ENCODE measurements around the gene CELF4.

The CELF4 gene

DNA sequence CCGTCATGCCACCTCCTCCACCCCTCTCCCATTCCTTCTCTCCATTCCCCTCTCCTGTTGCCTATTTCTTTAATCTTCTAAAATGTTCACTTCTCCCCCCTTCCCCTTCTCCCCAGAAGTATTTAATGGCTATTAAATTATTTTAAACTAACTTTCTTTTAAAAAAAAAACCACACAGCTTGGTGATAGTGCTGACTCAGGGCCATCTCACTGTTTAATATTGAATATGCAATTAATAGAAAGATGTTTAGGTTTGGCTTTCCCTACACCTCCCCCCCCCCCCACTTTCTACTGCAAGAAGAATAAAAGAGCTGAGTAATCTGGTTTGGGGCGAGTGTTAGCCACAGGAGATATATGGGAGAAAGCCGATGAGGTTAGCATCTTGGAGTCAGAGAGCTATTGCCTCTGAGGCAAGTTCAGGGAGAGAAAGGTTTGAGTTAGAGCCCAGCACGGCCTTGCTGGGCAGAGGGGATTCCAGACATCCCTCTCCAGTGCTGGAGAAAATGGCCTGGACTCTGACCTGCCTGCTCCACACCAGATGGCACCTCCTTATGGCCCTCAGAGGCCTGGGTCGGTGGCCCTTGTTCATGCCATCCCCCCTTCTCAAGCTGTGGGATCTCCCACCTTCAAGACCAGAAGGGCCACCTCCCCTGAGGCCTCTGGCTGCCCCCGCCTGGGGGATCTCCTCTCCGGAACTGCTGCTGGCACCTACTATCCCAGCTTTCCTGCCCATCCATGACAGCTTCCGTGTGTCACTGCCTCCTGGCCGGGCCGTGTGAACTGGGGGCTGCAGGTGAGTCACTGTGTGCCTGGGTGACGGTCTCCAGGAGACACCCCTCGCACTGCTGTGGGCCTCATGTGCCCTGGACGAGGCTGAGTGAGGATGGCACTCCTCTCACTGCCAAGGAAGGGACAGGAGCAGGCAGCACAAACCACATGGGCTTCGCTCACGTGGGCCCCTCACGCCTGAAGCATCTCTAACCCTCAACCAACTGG is 246.9 kb downstream of the CELF4 start:
- DNase-seq (ENCODE audit: low spot score), result no peak

DNA sequence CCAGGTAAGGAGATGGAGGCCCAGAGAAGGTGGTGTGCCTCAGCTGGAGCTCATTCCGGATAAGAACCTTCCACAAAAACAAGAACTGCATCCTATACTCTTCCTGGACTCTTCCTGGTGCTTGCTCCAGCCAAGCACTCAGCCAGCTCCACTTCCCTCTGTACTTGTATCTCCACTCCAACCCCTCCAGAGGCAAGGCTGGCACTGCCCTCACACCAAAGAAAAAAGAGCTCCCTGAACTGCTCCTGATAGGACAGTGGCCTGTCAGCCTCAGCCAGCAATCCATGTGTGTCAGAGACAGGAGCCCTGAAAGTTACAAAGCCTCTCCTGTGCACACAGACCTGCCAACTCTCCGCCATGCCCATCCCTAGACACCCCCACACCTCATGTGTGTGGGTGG is 248.1 kb downstream of the CELF4 start:
- no peak for DNase-seq (ENCODE audit: low spot score)

DNA sequence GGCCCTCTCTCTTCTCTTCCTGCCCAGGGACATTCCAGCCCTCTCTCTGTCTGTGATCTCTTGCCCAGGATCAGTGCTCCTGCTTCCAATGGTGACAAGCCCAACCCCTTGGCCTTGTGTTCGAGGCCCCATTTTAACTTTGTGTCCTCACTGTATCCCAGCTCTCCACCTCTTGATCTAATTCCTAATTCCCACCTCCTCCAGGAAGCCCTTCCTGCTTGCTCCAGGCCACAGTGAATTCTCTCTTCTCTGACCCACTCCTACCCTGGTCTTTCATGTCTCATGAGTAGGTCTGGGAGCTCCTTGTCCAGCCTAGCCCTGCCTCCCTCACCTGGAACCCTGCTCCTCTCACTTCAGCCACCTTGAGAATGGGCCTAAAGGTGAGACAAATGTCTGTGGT is 249.1 kb downstream of the CELF4 start:
- DNase-seq (ENCODE audit: low spot score), result no peak

DNA sequence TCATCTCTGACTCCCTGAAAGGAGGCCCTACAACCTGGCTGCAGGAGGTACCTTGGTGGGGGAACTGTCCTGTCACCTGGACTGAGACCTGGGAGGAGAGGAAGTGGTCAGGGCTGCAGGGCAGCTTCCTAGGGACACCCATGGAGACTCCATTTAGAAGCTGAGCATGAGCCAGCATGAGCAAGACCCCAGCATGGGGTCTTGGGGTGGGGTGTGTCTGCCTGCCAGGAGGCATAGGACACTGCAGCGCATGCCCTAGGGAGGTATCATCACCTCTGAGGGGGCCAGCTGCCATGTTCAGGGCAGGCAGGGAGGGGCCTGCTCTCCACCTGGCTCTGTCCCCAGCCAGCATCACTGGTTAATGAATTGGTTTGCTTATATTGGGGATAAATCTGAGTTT is 249.7 kb downstream of the CELF4 start:
- DNase-seq (ENCODE audit: low spot score), result no peak

DNA sequence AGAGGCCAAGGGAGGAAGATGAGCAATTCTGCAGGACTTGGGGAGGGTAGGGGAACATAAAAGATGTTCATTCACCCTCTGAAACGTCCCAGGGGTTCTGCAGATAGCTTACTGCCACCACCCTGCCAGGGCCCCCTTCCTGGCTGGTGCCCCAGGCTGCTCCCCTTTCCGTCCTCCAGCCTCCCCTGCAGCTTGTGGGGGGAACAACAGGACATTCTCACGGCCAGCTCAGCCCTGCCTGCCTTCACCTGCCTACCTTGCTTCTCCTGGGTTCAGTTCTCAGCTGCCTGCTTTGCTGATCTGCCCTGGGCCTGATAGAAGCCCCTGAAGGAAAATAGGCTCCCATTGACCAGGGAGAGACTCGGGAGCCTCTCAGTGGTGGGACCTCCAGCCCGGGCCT is 251.1 kb downstream of the CELF4 start:
- DNase-seq (ENCODE audit: low spot score), result no peak

DNA sequence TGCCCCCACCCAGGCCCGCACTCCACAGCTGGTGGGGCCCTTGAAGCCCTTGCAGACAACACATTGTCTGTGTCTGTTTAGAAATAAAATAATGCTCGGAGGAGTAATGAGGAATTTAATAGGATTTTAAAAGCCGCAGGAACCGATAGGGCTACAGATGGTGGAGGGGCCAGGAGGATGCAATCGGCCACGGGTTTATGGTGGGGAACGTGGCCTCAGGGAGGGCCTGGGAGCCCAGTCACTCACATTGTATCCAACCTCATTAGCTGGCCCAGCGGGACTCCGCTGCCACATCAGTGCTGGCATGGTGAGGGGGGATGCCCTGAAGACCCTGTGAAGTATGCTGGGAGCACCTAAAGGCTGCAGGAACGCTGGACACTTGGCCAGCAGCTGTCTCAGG is 252.0 kb downstream of the CELF4 start:
- no peak for DNase-seq (ENCODE audit: low spot score)

DNA sequence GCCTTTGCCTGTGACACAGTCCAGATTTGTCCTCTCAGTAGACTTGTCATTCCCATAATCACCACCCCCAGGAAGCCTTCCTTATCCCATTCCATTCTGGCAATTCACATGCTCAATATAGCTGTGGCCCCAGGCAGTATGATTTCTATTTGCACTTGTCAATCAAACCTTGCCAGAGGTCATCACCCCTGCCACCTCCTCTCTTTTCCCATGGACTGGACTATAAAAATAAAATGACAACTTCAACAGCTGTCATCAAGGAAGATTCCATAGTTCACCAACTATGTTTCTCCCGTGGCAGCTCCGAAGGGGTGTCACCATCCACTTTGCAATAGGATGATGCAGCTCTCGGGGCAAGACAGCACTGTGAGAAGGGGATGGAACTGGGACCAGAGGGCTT is 255.7 kb downstream of the CELF4 start:
- no peak for DNase-seq (ENCODE audit: low spot score)

DNA sequence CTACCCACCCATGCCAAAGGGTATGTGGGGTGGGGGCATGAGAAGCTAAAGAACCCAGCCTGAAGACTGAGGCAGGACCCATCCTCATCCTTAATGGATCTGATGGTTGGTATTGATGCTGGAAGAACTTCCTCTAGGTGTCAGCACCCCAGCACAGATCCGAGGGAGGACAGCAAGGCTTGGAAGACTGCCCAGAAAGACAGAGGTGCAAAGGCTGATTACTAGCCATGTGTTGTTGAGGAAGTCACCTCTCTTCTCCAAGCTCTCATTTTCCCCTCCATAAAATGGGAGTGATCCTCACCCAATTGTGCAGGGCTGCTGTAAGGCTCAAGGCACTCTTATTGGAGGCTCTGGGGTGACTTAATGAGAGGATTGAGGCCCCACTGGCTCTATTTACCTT is 256.5 kb downstream of the CELF4 start:
- DNase-seq (ENCODE audit: low spot score), result no peak

DNA sequence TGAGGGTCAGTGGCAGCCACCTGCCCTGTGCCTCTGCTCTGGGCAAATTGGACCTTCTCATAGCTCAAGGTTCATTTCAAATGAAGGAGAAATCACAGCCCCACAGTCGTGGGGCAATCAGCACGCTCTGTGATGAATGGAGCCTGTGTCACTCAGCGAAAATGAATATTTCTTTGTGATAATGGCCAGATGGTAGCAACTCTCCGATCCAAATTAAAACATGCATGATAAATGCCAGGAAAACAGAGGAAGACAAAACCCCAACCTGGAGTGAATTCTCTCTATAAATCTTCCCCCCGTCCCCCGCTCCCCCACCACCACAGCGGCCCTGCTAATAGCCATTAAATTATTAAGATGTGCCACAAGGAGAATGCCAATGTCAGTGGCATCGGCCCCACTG is 258.4 kb downstream of the CELF4 start:
- DNase-seq (ENCODE audit: low spot score), result no peak

DNA sequence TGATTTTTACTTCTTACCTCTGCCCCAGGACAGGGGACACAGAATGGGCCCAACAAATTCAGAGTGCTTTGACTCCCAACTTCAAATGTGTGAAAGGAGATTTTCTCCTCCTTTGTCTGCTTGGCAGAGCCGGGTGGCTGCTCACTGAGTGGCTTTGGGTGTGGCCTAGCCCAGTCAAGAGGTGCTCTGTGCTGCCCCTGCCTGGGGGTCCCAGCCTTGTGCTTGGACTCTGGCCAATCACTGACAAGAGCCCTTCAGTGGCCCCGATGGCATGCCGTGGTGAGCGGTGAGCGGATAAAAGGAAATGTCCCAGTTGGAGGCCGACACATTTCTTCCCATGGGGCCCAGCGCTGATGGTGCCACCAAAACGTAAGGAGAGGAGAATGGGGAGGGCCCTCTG is 259.2 kb downstream of the CELF4 start:
- no peak for DNase-seq (ENCODE audit: low spot score)

DNA sequence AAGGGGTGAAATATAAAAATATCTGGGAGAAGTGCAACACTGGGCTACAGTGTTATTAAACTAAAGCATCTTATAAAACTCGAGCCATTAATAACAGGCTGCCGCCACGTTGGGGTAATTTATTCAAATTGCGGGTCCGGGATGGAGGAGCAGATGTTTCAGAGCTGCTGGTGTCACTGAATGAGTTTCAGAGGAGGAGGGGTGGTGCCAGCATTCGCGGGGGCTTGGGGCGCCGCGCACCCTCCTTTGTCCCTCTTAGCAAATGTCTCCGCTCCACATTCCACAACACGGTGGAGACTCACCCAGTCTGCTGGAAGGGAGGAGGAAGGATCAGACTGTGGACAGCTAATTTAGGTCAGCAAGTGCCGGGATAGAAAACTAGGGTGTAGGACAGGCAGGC is 260.5 kb downstream of the CELF4 start:
- no peak for DNase-seq (ENCODE audit: low spot score)

DNA sequence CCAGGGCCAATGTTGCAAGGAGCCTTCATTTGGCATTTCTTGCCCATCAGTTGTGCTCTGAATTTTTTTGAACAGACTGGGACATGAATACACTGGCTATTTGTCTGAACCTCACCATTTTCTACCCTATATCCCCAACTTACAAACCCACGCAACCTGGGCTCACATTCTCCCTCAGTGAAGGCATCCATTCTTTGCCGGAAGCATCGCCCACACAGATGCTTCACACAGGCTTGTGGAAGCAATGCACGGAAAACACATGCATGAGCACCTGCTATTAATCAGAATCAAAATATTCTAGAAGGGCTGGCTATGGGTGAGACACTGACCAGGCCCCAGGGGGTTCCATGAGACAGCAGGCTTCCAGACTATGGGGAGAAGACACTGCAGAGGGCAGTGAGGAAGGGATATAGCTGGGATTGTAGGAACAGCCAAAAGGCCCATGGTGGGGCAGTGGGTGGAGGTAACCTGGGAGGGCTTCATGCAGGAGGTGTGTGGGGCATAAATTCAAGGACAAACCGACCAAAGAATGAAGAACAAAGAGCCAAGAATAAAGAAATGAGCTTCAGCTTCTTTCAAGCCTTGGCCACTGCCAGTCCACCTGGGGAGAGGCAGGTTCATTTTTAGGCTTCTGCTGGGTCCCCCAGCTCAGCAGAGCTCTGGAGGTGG is 261.5 kb downstream of the CELF4 start:
- no peak for DNase-seq (ENCODE audit: low spot score)

DNA sequence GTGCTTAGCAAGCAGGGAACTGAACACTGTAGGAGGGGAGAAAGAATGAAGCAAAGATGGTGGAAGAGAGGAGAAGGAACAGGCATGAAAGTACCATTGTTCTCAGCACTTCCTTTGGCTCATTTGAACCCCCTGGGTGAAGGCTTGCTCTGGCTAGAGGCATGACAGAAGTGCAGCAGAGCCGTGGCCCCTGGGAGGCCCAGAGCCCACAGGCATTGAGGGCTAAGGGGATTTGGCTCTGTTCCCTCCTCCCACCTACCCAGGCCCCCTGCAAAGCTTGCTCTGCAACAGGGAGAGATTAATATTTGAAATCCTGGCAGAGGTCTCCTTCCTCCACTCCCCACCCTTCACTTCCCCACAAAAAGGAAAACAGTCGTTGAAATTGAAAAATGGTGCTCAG is 262.6 kb downstream of the CELF4 start:
- DNase-seq (ENCODE audit: low spot score), result no peak

DNA sequence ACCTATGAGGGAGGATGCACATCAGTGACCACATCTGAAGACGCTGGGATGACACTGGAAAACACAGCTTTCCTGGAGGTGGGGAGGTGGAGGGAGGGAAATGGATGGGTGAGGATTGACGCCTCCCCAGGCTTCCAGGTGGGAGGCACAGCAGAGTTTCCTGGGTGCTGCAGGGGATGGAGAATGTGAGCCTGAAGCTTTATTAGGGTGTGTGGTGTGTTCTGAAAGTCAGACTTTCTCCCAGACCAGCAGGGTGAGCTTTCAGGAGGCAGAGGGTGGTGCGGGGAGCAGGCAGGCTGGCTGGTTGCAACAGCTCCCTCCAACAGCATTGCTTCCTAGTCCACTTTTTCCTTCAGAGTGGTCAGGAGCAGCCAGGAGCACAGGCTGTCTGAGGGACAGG is 263.1 kb downstream of the CELF4 start:
- DNase-seq (ENCODE audit: low spot score), result no peak

DNA sequence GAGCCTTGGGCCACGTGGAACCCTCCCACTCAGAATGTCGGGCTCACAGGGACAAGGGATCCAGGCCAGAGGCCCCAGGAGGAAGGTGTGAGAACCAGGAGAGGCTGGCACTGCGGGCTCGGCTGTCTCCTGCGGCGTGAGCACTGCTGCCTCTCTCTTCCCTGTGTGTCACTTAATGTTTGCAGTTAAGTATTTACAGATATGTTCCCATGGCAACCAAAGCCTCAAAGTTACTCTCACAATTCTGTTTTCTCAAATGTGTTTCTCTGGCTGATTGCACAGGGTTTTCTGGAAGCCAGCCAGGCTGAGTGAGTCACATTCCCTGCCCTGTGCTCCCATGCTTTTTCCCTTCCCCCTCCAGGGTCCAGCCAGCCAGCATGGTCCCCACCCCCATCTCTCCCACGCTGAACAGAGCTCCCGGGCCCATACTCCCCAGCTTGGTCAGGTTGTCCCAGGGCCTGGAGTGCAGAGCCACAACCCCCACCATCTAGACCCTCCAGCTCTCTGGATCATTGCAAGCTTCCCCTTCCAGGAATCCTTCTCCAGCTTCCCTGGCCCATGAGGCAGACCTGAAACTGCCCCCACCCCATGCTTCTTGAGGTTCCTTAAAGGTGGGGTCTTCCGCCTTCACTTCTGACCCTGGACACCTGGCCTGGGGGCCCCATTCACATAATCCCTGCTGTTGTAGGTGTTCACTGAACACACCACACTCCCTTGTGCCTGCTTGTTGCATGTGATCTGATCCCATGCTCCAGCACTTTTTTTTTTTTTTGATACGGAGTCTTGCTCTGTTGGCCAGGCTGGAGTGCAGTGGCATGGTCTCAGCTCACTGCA is 265.9 kb downstream of the CELF4 start:
- no peak for DNase-seq (ENCODE audit: low spot score)

DNA sequence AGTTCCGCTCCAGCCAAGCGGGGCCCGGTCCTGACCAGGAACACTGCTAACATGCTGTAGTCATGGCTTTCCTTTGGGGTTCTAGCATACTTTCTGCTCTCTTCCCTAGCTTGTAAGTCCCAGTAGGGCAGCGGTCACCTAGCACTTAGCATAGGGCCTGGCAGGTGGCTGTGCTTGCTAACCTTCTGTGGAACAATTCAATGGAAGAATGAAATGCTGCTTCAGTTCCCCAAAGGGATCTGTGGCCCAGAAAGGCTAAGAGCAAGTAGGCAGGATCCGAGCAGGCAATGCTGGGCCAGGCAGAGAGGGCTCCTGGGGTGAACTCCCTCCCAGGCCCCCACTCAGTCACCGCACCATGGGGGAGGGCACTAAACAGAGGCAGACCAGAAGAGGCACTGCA is 266.8 kb downstream of the CELF4 start:
- no peak for DNase-seq (ENCODE audit: low spot score)

DNA sequence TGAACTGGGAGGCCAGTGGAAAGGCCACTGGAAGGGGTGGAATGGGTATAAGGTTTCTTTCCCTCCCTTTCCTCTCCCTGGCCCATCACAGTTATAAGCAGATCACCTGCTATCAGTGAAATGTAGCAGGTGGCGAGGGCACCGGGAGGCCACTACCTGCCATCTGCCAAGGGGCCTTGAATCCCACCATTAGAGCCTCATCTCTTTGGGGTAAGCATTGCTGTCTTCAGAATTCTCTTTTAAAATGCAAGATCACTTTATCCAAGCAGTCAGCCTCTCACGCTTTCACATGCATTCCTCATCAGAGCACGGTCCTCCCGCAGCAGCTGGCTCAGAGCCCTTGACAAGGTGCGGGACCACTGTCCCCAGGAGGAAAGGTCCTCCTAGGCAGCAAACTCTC is 268.5 kb downstream of the CELF4 start:
- DNase-seq (ENCODE audit: low spot score), result no peak

DNA sequence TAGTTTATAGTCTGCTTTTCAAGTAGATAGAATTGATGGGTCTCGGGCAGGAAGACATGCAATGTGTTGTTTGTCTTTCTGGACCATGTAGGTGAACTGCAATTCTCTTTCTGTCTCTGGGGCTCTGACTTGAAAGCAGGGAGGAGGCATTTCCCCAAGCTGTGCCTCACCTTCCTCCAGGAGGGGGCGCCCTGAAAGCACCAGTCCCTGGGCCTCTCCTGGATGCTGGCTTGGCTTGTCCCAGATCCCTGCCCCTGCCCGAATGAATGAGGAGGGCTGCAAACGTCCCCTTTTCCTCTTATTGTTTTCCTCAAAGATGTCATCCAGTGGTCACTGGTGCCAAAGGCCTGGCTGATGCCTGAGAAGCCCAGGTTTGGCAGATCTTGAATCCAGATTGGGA is 270.6 kb downstream of the CELF4 start:
- no peak for DNase-seq (ENCODE audit: low spot score)

DNA sequence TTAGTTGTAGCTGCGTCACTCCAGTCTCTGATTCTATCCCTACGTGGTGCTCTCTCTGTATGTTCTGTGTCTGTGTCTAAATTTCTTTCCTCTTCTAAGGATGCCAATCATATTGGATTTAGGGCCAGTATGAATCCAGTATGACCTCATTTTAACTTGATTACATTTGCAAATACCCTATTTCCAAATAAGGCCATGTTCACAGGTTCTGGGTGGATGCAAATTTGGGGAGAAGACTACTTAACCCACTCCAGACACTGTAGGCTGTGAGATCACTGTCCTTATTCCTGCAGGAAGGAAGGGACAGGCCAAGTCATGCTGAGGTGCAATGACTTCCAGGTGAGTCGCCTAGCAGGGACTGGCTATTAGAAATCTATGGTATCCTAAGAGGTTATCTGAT is 272.2 kb downstream of the CELF4 start:
- DNase-seq (ENCODE audit: low spot score), result no peak

DNA sequence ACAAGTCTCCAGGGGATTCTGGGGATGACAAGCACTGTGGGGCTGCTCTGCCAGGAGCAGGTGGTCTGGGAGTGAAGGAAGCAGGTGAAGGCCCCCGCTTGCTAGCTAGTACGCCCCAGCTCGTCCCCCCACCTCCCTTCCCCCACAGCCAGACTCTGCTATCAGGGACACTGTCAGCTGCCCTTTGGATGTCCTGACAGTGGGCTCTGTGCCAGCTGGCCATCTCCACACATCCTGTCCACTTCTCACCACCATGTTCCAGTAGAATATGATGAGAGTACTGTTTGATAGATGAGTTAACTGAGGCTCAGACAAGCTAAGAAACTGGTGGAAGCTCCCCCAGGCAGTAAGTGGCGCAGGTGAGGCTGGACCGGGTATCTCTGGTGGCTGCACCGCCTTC is 276.2 kb downstream of the CELF4 start:
- no peak for DNase-seq (ENCODE audit: low spot score)

DNA sequence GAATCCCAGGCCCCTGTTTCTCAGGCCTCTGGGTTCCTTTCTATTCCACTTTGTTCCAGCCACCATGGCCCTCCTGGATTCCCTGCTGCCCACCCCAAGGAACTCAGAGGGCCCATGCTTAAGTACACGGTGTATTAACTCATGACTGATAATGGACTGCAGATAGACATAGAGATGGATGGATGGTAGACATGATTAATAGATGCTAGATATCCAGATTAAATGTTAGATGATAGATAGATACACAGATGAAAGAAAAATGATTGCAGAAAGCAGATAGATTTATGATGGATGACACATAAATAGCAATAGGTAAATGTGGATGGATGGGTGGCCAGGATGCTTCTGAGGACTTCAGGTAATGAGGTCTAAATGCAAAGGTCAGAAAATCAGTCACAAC is 278.0 kb downstream of the CELF4 start:
- DNase-seq (ENCODE audit: low spot score), result no peak

DNA sequence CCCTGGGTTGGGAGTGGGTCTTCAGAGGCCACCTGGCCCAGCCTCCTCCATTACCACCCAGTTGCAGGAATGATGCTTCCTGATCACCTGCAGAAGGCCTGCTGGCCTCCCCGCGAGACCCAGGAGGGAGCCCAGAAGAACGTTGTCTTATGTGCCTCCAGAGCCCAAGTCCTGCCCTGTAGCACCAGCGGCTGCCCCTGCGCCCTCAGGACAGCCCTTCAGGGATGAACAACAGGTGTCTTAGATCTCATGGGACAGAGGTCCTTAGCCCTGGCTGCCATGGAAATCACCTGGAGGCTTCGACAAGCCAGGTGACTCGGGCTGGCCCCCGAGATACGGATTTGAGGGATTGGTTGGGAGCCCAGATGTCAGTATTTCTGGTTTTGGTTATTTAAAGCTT is 278.8 kb downstream of the CELF4 start:
- no peak for DNase-seq (ENCODE audit: low spot score)

DNA sequence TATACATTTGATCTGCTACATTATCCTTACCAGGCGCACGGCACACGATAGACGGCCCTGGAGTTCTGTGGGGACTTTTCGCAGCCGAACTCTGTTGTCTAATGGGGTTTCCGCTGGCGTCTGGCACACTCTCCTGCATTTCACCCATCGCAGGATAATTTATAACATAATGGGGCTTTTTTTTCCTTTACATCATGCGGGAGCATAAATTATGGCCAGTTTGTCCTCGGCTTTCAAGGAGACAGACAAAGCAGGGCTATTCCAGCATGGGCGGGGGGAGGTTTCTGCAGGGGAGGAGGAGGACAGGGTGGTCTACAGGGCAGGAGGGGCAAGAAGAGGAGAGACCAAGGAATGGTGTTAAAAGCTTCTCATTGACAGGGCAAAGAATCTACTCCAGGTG is 279.8 kb downstream of the CELF4 start:
- no peak for DNase-seq (ENCODE audit: low spot score)

Data from CD4-positive, alpha-beta T cell treated with Interleukin-2 at 100 ng/mL for 4 hours (primary cell).